ENCODE results near the gene BMPR2. TPM values are rescaled to one million over a fixed set of nuclear protein-coding genes. Genes with fewer than 3 reads are reported as not detected.

BMPR2 gene
- total and polyA plus RNA-seq, 2 of the 8 experiments (the other 6 are each of a cell fraction or from before 2014, with no cell fraction given) = 5.5 to 19.8 TPM

DNA sequence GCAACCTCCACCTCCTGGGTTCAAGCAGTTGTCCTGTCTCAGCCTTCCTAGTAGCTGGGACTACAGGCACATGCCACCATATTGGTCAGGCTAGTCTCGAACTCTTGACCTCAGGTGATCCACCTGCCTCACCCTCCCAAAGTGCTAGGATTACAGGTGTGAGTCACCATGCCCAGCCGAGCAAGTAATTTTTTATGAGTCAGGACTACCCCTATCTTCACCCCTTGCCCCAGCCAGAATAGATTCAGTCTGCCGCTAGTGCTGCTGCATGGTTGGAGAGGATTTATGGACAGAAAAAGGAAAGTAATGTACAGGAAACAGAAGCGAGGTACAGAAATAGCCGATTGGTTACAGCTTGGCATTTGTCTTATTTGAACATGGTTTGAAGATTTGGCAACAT lies 48.9 kb downstream of the BMPR2 start (continued):
- TF ChIP-seq, protein P1, sequence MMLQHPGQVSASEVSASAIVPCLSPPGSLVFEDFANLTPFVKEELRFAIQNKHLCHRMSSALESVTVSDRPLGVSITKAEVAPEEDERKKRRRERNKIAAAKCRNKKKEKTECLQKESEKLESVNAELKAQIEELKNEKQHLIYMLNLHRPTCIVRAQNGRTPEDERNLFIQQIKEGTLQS (IDR thresholded peaks at IDR 0.05; ENCODE audit: insufficient read depth, low read depth, low read length) = no peak
- no peak for TF ChIP-seq RXRA (IDR thresholded peaks at IDR 0.05; ENCODE audit: insufficient read depth, low read depth, low read length)
- no peak for TF ChIP-seq CTBP2 (IDR thresholded peaks at IDR 0.05; ENCODE audit: borderline replicate concordance, insufficient read depth, insufficient read length, low read length)
